HG02759 (cell line): ENCODE results near the gene OR2AJ1.
A peak's percentile ranks its signal among the peaks of the same experiment; 100 is the strongest.

Experiments used
- ATAC-seq: cut with Tn5 transposase; IDR thresholded peaks from one replicate; pipeline ENCODE4 v1.9.1; 2021; ENCODE audit warnings: mild to moderate bottlenecking, moderate library complexity; ENCODE audit not compliant: unreplicated experiment

The OR2AJ1 gene

DNA sequence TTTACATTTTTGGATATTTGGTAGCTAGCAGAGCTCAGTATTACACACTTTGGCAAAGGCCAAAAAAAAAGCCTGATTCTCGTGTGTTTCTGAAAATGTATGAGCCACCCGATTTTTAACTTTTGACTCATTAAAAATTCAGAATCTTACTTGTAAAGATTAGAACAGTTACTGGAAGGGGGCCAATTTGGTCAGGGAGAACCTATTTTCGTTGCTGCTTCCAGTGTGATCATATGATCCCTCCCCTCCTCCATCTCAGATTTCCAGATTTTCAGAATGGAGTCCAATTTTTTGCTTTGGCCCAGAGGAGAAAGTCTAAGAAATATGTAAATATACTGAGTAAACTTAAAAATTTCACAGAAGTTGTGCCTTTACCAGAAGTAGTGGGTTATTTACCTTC is 37.1 kb downstream of the OR2AJ1 start:
- no peak for ATAC-seq

DNA sequence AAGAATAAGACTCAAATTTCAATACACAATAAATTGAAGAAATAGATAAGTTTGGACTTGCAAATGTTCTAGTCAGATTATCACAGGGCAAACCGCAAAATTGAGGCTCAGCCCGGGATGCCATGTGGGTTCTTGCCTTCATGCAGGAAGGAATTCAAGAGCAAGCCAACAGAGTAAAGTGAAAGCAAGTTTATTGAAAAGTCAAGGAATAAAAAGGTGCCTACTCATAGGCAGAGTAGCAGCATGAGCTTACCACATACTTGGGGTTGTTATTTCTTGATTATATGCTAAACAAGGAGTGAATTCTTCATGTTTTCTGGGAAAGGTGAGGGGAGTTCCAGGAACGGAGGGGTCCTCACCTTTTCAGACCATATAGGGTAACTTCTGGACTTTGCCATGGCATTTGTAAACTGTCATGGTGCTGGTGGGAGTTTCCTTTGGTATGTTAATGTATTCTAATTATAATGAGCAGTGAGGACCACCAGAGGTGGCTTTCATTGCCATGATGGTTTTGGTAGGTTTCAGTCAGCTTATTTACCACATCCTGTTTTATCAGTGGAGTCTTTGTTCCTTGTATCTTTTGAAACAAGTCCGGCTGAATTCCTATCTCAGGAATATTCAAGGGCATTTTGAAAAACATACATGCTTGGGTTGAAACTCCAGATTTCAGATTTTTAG is 38.4 kb downstream of the OR2AJ1 start:
- ATAC-seq: no peak

DNA sequence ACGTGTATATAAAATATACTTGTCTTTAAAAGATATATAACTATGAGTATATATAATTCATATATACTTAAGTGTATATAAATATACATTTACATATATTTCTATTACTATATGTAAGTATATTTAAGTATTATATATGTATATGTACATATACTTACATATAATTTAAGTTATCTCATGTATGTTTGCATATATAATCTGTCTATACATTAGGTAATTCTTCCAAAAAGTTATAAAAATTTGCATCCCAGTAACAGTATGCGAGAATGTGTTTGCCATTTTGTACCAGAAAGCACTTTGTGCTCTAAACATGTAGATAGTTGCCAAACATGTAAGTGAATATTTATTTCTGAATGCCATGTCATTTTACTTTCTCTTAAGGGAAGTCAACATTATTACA is 40.2 kb downstream of the OR2AJ1 start, which contains the start of gene OR2AK2:
Gene OR2AK2, plus strand, starts transcription at position 301 of the 400 bp plus-strand sequence. CDS start 144 bp downstream, outside the sequence.
- no peak for ATAC-seq

DNA sequence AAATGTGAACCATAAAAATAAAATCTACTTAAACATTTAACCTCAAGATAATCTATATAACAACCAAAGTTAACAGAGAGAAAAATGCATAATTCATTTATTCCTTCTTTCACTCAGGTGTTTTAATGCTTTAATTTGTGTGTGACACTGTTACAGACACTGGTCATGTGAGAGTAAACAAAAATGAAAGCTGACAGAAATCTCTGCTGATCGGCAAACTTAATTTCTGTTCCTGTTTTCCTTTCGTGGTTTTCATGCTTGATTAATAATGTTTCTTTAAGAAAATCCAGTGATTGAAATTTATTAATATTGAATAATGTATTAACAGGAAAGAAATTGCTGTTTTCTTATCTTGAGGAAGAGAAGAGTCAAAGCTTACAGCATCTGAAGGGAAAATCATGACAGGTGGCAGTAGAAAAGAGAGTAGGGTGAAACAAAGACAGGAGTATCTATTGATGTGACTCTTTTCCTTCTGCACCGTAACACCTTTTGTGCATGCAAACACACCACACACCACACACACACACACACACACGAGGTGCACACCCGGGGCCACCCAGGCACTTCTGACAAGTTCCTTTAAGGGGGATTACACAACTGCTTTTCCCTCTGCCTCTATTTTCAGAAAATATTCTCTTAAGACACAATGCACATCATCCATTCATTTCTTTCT is 42.0 kb downstream of the OR2AJ1 start:
- ATAC-seq: peak; percentile 69
